Measurements from ENCODE around the gene ILDR1.

DNA sequence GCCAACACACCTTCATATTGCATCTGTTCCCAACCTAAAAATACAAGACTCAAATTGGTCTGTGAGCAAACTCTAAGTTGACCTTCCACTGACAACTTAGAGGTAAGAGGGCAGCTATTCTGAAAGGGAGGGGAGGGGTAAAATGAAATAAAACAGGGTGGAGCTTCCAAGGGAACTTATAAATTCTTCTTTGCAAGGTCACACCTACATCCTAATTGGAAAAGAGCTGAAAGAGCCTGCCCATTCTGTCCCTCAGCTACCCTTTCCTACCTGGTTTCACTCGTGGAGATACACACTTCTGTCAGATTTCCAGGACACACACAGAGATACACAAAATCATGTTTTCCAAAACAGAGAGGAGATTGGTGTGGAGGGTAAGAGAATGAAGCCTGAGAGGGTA is 1.0 kb downstream of the ILDR1 start:
- TF ChIP-seq, protein P1, sequence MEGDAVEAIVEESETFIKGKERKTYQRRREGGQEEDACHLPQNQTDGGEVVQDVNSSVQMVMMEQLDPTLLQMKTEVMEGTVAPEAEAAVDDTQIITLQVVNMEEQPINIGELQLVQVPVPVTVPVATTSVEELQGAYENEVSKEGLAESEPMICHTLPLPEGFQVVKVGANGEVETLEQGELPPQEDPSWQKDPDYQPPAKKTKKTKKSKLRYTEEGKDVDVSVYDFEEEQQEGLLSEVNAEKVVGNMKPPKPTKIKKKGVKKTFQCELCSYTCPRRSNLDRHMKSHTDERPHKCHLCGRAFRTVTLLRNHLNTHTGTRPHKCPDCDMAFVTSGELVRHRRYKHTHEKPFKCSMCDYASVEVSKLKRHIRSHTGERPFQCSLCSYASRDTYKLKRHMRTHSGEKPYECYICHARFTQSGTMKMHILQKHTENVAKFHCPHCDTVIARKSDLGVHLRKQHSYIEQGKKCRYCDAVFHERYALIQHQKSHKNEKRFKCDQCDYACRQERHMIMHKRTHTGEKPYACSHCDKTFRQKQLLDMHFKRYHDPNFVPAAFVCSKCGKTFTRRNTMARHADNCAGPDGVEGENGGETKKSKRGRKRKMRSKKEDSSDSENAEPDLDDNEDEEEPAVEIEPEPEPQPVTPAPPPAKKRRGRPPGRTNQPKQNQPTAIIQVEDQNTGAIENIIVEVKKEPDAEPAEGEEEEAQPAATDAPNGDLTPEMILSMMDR (IDR thresholded peaks at IDR 0.05) = no peak
- TF ChIP-seq POLR2A (IDR thresholded peaks at IDR 0.05) (no peak), POLR2AphosphoS5 (IDR thresholded peaks at IDR 0.05; ENCODE audit: insufficient read depth in 1 of 2, low read depth in 1 of 2) (no peak)
